Hematopoietic multipotent progenitor cell treated with erythropoietin and hydrocortisone succinate and interleukin-3 and kit ligand, for 17 days (in vitro differentiated cells): ENCODE results near the gene CASP2.

Experiments
- DNase-seq: peaks from one replicate; pipeline ENCODE4 v3.0.0-alpha.2; 2015; ENCODE audit warnings: low spot score

Gene CASP2

DNA sequence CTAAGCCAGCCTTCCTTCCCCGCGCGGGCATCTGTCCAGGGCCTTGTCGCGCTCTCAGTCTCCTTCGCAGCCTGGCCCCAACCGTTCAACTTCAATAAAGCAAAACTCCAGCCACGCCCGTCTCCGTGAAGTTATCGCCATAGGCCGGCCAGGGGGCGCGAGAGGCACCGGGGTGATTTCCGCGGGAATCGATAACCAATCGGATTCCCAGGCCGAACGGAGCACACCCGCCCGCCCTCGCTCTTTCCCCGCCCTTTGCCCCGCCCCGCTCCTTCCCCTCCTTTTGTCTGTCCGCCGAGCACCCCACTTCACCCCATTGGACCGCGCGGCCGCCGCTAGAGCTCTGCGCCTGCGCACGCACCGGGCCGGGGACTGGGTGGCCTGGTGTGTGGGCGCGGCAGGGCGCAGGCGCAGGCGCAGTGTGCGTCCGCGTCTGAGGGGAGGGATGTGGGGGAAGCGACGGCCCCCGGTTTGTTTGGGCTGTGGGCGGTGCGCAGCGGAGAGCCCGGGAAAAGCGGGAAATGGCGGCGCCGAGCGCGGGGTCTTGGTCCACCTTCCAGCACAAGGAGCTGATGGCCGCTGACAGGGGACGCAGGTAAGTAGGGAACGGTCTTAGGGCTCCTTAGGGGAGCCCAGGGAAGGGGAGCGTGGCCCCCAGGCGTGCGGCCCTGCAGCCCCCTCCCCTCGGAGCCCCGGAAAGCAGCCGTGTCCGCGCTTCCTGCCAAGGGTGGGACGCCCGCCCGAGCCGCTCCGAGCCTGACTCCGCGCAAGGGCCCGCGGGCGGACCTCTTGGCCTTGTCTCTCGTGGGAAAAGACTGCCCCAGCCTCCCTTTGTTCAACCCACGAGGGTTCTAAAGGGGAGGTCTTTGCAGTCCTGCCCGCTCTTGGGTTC is at the start of gene CASP2:
TSS of gene CASP2 (plus strand) at position 417 of the 892 bp plus-strand sequence. CDS start at position 522, 105 bp downstream.
- peak; percentile 90 for DNase-seq

GRCh38 chr7:143239813-143240212 is 48.3 kb upstream of the CASP2 start:
- no peak for DNase-seq

GRCh38 chr7:143240291-143241168 is 47.6 kb upstream of the CASP2 start:
- DNase-seq = peak; percentile 70

GRCh38 chr7:143242306-143242705 is 45.8 kb upstream of the CASP2 start:
- no peak for DNase-seq

- no peak for DNase-seq
These were observed 45.0 kb upstream of the CASP2 start for GRCh38 chr7:143243111-143243510.

DNA sequence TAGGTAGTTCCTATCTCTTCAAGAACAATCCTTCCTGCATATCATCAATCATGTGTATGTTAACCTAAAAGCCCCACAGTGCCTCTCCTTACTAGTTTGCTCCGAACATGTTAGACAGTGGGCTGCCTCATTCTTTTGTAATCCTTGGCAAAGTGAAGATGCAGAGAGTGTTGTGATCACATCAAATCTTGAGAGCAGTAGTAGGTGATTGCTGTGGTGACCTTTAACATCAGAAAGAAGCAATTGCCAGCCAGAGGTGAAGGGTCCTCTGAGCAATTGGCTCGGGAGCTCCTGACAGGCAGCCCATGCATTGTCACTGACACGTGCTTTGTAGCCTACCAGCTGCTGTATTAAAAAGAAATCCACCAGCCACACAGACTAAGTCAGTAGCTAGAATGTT is 44.5 kb upstream of the CASP2 start:
- no peak for DNase-seq

DNA sequence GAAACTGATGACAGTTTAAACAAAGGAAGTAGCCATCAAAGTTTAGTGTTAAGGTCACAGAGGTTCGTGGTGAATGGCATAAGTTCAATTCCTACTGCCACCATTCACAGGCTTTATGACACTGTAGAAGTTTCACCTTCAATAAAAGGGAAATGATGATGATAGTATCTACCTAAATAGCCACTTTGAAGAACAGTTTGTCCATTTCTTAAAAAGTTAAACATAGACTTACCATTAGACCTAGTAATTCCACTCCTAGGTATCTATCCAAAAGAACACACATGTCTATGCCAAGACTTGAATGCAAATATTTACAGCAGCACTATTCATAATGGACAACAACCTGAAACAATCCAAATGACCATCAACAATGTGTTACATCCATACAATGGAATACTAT is 43.8 kb upstream of the CASP2 start:
- no peak for DNase-seq

GRCh38 chr7:143245123-143245522 is 43.0 kb upstream of the CASP2 start:
- no peak for DNase-seq

DNA sequence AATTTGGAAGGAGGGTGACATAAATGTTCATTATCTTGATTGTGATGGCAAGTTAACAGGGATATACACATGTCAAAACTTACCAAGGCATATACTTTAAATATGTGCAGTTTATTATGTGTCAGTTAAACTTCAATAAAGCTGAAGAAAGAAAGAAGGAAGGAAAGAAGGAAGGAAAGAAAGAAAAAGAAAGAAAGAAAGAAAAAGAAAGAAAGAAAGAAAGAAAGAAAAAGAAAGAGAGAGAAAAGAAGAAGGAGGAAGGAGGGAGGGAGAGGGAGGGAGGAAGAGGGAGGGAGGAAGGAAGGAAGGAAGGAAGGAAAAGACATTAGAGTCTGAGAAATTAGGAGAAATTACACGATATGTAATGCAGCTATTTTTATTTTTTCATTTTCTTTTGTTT is 40.8 kb upstream of the CASP2 start:
- no peak for DNase-seq

DNA sequence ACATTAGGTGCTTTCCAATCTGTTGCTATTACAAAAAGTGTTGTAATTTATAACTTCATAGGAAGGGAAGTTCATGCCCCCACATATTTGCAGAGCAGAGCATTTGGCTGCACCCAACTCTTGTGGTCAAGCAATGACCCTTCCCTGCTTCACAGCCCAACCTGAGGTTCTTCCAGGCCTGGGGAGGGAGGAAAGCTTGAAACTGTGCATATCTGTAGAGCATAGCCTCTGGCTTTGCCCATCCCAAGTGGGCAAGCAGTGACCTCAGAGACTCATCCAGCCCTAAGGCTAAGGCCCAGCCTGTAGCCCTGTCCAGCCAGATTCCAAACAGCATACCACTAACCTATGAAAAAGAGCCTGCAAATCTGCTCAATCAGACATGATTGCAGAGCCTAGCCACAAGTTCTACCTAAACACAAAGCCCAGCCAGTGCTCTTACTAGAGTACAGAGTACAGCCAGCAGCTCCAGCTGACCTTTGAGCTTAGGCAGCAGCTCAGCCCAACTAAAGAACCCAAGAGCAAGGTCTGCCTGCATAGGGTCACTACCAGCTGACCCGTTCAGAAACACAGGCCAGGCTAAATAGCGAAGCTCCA is 39.3 kb upstream of the CASP2 start:
- DNase-seq = no peak

DNA sequence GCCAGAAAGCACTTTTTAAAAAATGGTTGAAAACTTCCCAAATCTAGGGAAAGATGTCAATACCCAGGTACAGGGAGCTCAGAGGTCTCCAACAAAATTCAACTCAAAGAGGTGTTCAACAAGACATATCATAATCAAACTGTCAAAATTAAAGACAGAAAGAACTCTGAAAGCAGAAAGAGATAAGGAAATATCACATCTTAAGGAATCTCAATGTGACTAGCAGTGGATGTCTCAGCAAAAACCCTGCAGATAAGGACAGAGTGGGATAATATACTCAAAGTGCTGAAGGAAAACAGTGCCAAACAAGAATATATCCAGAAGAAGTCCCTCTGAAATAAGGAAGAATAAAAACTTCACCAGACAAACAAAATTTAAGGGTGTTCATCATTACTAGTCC is 38.0 kb upstream of the CASP2 start:
- no peak for DNase-seq

DNA sequence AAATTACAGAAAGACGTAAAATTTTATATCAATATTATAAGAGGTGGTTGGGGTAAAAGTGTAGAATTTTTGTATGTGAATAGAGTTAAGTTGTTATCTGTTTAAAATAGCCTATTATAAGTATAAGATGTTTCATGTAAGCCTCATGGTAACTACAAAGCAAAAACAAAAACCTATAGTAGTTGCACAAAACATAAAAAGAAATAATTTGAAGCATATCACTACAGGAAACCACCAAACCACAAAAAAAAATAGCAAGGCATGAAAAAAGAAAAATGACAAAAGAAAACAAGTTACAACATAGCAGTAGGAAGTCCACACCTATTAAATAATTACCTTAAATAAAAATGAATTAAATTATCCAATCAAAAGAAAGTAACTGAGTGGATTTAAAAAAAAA is 37.3 kb upstream of the CASP2 start:
- no peak for DNase-seq

GRCh38 chr7:143252006-143252405 is 36.1 kb upstream of the CASP2 start:
- DNase-seq = no peak

DNA sequence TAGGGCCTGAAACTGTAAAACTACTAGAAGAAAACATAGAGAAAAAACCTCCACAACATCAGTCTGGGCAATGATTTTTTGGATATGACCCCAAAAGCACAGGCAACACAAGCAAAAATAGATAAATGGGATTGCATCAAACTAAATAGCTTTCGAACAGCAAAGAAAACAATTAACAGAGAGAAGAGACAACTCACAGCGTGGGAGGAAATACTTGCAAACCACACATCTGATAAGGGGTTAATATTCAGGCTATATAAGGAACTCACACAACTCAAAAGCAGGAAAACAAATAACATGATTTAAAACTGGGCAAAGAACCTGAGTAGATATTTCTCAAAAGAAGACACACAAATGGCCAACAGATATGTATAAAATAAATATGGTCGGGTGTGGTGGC is 32.6 kb upstream of the CASP2 start:
- DNase-seq = no peak

- DNase-seq = peak; percentile 44
These were observed 31.8 kb upstream of the CASP2 start for GRCh38 chr7:143256325-143256724.

GRCh38 chr7:143256932-143257331 is 31.2 kb upstream of the CASP2 start:
- peak; percentile 68 for DNase-seq

DNA sequence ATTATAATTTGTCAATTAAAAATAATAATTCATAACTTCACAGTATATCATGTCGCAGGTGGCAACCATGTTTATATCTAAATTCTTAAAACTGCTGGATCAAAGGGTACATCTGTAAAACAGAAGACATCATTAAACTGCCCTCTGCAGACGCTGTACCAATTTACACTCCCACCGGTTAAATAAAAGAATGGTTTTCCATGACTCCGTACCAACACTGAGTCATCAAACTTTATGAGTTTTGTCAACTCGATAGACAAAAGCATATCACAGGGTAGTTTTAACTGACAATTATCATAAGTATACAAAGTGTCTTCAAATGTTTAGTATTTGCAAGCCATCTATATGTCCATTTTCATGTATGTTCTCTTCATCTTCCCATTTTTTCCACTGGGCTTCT is 30.6 kb upstream of the CASP2 start:
- DNase-seq = peak; percentile 14

DNA sequence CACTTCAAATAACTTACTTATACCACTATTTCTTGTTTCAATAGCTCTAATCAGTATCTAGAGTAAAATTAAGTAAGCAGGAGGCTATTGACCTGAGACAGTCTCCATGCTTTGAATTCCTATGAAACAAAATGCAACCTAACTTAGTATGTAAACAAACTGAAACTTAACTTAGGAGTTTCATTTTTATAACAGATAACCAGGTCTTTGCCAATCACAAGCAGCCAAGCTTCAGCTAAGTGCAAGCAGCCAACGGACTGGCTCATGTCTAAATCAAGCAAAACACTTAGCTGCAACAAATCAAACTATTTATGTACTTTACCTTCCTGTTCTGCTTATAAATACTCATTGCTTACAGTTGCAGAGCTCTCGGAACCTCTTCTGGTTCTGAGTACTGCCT is 29.3 kb upstream of the CASP2 start:
- DNase-seq = peak; percentile 62

DNA sequence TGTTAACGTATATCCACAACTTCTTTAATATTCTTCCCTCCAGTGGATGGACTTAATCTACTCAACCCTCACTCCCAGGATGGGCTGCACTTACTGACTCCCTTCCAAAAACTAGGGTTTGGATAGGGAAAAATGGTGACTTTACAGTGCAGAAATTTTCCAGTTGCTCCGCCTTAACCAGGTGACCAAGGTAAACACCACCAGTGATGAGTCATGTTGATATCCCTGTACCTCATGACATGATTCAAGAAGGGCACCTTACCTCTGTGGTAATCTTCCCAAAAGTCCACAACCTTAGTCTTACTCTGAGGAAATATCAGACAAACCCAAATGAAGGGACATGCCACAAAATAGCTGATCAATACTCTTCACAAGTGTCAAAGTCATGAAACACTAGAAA is 28.4 kb upstream of the CASP2 start:
- peak; percentile 33 for DNase-seq

GRCh38 chr7:143261901-143262300 is 26.2 kb upstream of the CASP2 start:
- no peak for DNase-seq

DNA sequence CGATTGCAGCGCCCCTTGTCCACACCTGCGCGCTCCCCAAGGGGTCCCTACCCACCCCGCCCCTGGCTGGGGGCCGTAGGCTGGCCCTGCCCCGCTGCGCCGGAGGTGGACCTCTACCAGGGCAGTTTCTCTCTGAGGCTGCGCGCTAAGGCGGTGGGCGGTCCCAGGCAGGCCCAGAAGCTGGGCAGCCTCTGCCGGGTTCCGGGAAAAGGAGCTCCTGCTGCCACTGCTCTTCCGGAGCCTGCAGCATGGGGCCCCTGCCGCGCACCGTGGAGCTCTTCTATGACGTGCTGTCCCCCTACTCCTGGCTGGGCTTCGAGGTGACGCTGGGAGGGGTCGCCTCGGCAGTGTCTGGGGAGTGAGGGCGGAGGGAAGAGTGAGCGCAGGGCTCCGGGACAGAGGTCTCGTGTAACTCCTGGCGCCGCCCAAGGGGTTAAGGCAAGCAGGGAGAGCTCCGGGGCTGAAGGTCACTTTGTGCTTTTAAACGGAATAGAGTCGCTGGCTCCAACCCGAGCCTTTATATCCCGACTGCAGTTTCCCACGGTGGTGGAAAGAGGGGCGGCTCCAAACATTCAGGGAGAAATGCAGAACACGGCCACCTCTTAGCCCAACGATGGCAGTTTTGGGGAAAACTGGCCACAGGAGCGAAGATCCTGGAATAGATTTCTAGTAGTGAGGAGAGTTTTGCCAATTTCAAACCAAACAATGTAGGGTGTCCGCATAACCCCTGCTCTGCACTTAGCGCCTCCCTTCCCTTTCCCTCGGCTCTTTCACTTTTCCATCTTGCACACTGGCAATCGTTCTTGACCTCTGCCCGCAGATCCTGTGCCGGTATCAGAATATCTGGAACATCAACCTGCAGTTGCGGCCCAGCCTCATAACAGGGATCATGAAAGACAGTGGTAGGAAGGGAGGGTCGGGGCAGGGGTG is 24.6 kb upstream of the CASP2 start, which contains the start of gene GSTK1:
TSS of gene GSTK1 (plus strand) at position 176 of the 930 bp plus-strand sequence. CDS start at position 249, 73 bp downstream.
- peak; percentile 40 for DNase-seq
